ENCODE results near the gene CDH23. TPM values are rescaled to one million over a fixed set of nuclear protein-coding genes. Genes with fewer than 3 reads are reported as not detected.

The CDH23 gene
- total RNA-seq, 1 experiment from 2014 or later, result 7.8 TPM

GRCh38 chr10:71660313-71660712 lies 263.6 kb downstream of the CDH23 start:
- Histone ChIP-seq H4K20me1 (ENCODE audit: insufficient read depth) (no peaks in the 10 kb centered on the region), H3K79me2 (ENCODE audit: low read depth) (no peaks in the 10 kb centered on the region), H3K4me2 (no peak overlapping the region), H3K4me3 (no peak overlapping the region), H3K36me3 (ENCODE audit: low read depth) (no peaks in the 10 kb centered on the region), H3K4me1 (replicated peaks; ENCODE audit: insufficient read depth) (no peaks in the 10 kb centered on the region), H3F3A (ENCODE audit: insufficient read depth, low read depth) (no peaks in the 10 kb centered on the region), H2AFZ (no peak overlapping the region), H3K9me2 (ENCODE audit: insufficient read depth) (no peaks in the 10 kb centered on the region), H3K27me3 (ENCODE audit: insufficient read depth, low read depth) (no peaks in the 10 kb centered on the region), H3K27ac (no peak overlapping the region), H3K9me3 (ENCODE audit: insufficient read depth, low read depth) (no peaks in the 10 kb centered on the region)
- ChIA-PET CTCF (interaction anchor here (0.7 kb wide), 1 partner anchor 299 kb away, joined by 22 read pairs; no protein-coding TSS in a partner anchor), POLR2A (ENCODE audit: unreplicated experiment) (interaction anchor here (0.6 kb wide), 1 partner anchor 330 kb away, joined by 4 read pairs; no protein-coding TSS in a partner anchor)
- TF ChIP-seq EZH2 (IDR thresholded peaks at IDR 0.05; ENCODE audit: low read depth) (no peak), CTCF (conservative IDR thresholded peaks at IDR 0.05) (no peak)
- BruUV-seq (replicated peaks), result no TSS peak
- intact Hi-C loops (cut with micrococcal nuclease; ENCODE audit: unreplicated experiment), result no loop called here
- DNase-seq, result no peak

- no peaks in the 10 kb centered on the region for H3K9me2 ChIP-seq (ENCODE audit: insufficient read depth)
- no peak overlapping the region for H2AFZ ChIP-seq
- no peaks in the 10 kb centered on the region for H3K4me1 ChIP-seq (replicated peaks; ENCODE audit: insufficient read depth)
- H3K9me3 ChIP-seq (ENCODE audit: insufficient read depth, low read depth), result no peaks in the 10 kb centered on the region
- H3K36me3 ChIP-seq (ENCODE audit: low read depth), result no peaks in the 10 kb centered on the region
- CTCF ChIA-PET, result no interaction called here
- no TSS peak for BruUV-seq (replicated peaks)
- H3F3A ChIP-seq (ENCODE audit: insufficient read depth, low read depth), result no peaks in the 10 kb centered on the region
- POLR2A ChIA-PET (ENCODE audit: unreplicated experiment), result interaction anchor here (0.6 kb wide), 1 partner anchor 329 kb away, joined by 4 read pairs; no protein-coding TSS in a partner anchor
- H3K4me3 ChIP-seq, result no peak overlapping the region
- DNase-seq, result no peak
- no peaks in the 10 kb centered on the region for H4K20me1 ChIP-seq (ENCODE audit: insufficient read depth)
- no peaks in the 10 kb centered on the region for H3K79me2 ChIP-seq (ENCODE audit: low read depth)
- H3K4me2 ChIP-seq, result no peak overlapping the region
- intact Hi-C loops (cut with micrococcal nuclease; ENCODE audit: unreplicated experiment), result no loop called here
- no peak overlapping the region for H3K27ac ChIP-seq
- TF ChIP-seq CTCF (conservative IDR thresholded peaks at IDR 0.05) (no peak), EZH2 (IDR thresholded peaks at IDR 0.05; ENCODE audit: low read depth) (no peak)
- no peaks in the 10 kb centered on the region for H3K27me3 ChIP-seq (ENCODE audit: insufficient read depth, low read depth)
Measured at GRCh38 chr10:71661060-71661622, 264.4 kb downstream of the CDH23 start.

- H3K4me3 ChIP-seq, result no peak overlapping the region
- H3F3A ChIP-seq (ENCODE audit: insufficient read depth, low read depth), result no peaks in the 10 kb centered on the region
- no peaks in the 10 kb centered on the region for H3K27me3 ChIP-seq (ENCODE audit: insufficient read depth, low read depth)
- H3K4me2 ChIP-seq, result no peak overlapping the region
- H2AFZ ChIP-seq, result no peak overlapping the region
- H3K9me2 ChIP-seq (ENCODE audit: insufficient read depth), result no peaks in the 10 kb centered on the region
- H3K36me3 ChIP-seq (ENCODE audit: low read depth), result no peaks in the 10 kb centered on the region
- no peaks in the 10 kb centered on the region for H3K4me1 ChIP-seq (replicated peaks; ENCODE audit: insufficient read depth)
- ChIA-PET POLR2A (ENCODE audit: unreplicated experiment) (no interaction called here), CTCF (no interaction called here)
- no peaks in the 10 kb centered on the region for H3K9me3 ChIP-seq (ENCODE audit: insufficient read depth, low read depth)
- no peaks in the 10 kb centered on the region for H4K20me1 ChIP-seq (ENCODE audit: insufficient read depth)
- DNase-seq, result no peak
- H3K79me2 ChIP-seq (ENCODE audit: low read depth), result no peaks in the 10 kb centered on the region
- H3K27ac ChIP-seq, result no peak overlapping the region
- no peak for TF ChIP-seq EZH2 (IDR thresholded peaks at IDR 0.05; ENCODE audit: low read depth)
- TF ChIP-seq CTCF (conservative IDR thresholded peaks at IDR 0.05), result no peak
- intact Hi-C loops (cut with micrococcal nuclease; ENCODE audit: unreplicated experiment), result no loop called here
- no TSS peak for BruUV-seq (replicated peaks)
Measured at GRCh38 chr10:71661779-71662336, 265.1 kb downstream of the CDH23 start.
